C4-2B (cell line): ENCODE data around the gene PRSS53.

Source experiments
- H3K27ac ChIP-seq: fragments of 450-650 bp; 2 replicates; pipeline ENCODE4 v1.5.1; 2017
- ZFX ChIP-seq: fragments of 450-650 bp; IDR thresholded peaks from 2 replicates; pipeline ENCODE4 v1.6.1; 2017
- TF ChIP-seq, protein P1 (sequence below): fragments of 450-650 bp; conservative IDR thresholded peaks from 2 replicates; pipeline ENCODE4 v1.5.1; 2017; ENCODE audit warnings: mild to moderate bottlenecking

PRSS53 gene

DNA sequence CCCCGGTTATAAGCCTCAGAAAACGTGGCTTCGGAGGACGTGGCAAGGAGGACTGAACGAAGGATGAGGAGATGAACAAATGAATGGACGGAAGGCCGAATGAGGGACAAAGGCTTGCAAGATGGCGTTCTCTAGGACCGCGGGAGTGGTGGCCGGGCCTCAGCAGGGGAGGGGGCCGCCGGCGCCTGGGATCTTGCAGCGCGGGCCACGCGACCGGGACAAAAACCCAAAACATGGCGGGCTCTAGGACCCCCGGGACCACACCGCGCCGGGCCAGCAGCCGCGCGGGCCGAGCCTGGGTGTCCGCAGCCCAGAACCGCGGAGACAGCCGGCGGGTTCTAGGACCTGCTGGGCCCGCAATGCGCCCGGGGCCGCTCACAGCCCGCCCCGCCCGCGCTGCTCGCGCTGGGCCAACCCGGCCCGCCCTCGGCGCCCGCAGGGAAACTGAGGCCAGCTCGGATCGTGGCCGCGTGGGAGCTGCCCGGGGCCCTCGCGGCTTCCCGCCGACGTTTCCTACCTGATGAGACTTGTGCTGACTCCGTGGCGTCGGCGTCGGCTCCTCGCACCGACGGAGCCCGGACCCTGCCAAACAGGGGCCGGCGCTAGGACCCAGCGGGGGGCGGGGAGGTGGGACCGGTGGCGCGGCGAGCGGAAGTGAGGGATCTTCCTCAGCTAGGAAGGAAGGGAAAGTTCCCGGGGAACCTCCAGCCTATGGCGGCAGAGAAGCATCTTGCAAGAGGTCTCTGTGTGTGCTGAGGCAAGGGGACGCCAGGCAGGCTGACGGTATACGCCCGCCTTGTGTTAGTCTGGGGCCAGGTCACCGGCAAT lies 15.4 kb downstream of the PRSS53 start:
- TF ChIP-seq ZFX, result peak; percentile 78; the same call in 1 of the 2 replicates
- TF ChIP-seq, protein P1, sequence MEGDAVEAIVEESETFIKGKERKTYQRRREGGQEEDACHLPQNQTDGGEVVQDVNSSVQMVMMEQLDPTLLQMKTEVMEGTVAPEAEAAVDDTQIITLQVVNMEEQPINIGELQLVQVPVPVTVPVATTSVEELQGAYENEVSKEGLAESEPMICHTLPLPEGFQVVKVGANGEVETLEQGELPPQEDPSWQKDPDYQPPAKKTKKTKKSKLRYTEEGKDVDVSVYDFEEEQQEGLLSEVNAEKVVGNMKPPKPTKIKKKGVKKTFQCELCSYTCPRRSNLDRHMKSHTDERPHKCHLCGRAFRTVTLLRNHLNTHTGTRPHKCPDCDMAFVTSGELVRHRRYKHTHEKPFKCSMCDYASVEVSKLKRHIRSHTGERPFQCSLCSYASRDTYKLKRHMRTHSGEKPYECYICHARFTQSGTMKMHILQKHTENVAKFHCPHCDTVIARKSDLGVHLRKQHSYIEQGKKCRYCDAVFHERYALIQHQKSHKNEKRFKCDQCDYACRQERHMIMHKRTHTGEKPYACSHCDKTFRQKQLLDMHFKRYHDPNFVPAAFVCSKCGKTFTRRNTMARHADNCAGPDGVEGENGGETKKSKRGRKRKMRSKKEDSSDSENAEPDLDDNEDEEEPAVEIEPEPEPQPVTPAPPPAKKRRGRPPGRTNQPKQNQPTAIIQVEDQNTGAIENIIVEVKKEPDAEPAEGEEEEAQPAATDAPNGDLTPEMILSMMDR, result no peak
- peak overlapping the region; percentile 91 for H3K27ac ChIP-seq

GRCh38 chr16:31072540-31073141 lies 16.1 kb downstream of the PRSS53 start:
- peak overlapping the region; percentile 91 for H3K27ac ChIP-seq
- no peak for TF ChIP-seq ZFX
- TF ChIP-seq, protein P1, result no peak

DNA sequence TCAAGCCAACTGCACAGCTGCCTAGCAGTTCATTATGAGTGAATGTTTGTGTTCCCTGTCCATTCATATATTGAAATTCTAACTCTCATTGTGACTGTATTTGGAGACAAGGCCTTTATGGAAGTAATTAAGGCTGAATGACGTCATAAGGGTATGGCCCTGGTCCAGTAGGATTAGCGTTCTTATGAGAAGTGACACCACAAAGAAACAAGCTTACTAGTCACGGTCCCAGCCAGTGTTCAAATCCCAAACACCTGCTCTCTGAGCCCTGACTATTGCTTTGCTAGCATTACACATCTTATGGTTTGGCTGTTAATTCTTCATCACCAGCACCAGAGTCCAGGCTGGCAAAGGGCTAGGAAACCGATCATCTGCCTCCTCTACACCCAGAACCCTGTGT lies 16.9 kb downstream of the PRSS53 start:
- TF ChIP-seq ZFX, result no peak
- TF ChIP-seq, protein P1, result no peak
- peak overlapping the region; percentile 91 for H3K27ac ChIP-seq

DNA sequence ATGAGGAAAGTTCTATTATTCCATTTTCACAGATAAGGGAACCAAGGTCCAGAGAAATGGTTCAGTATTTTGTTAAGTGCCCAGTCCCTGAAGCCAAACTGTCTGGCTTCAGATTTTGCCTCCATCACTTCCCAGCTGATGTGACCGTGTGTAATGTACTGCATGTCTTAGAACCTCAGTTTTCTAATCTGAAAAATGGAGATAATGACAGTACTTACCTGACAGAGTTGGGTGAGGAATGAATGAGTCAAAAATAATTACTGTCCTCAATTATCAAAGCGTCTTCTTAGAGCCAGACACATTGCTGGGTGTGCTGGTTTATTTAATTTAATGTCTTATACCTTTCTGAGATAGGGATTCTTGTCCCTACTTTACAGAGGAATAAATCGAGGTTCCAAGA lies 21.4 kb downstream of the PRSS53 start:
- no peak for TF ChIP-seq ZFX
- TF ChIP-seq, protein P1, result no peak
- H3K27ac ChIP-seq, result no peak overlapping the region

- TF ChIP-seq, protein P1, result no peak
- no peak for TF ChIP-seq ZFX
- H3K27ac ChIP-seq, result no peak overlapping the region
Measured at GRCh38 chr16:31064882-31065461, 23.8 kb downstream of the PRSS53 start.

GRCh38 chr16:31063843-31064611 lies 24.7 kb downstream of the PRSS53 start:
- no peak for TF ChIP-seq ZFX
- TF ChIP-seq, protein P1, result no peak
- H3K27ac ChIP-seq, result no peak overlapping the region

- TF ChIP-seq ZFX, result no peak
- TF ChIP-seq, protein P1, result no peak
- no peak overlapping the region for H3K27ac ChIP-seq
Measured at GRCh38 chr16:31063495-31063842, 25.3 kb downstream of the PRSS53 start.
